ENCODE data around the gene SLC26A1. TPM values are rescaled to one million over a fixed set of nuclear protein-coding genes. Genes with fewer than 3 reads are reported as not detected.

The SLC26A1 gene
- total and polyA plus RNA-seq, 2 of the 13 experiments (the other 11 are each of a cell fraction or from before 2014, with no cell fraction given): 5.4 to 22.9 TPM

- TF ChIP-seq ZNF766 (CRISPR knock-in tag; IDR thresholded peaks at IDR 0.05; ENCODE audit: borderline replicate concordance): peak; percentile 69; the same call in 1 of the 2 replicates
- no peak for TF ChIP-seq ZNF839 (CRISPR knock-in tag; IDR thresholded peaks at IDR 0.05; ENCODE audit: borderline replicate concordance)
- peak; percentile 78 for TF ChIP-seq HNRNPLL (IDR thresholded peaks at IDR 0.05; ENCODE audit: low read depth, low read length, poor library complexity, severe bottlenecking)
- TF ChIP-seq ARID4A (CRISPR knock-in tag; IDR thresholded peaks at IDR 0.05; ENCODE audit: borderline replicate concordance): peak; percentile 49; the same call in 1 of the 2 replicates
- TF ChIP-seq HIVEP1 (CRISPR knock-in tag; IDR thresholded peaks at IDR 0.05): 0 out of 2 replicates have a peak, but pooled peaks have one; percentile 61
- TF ChIP-seq GFI1 (CRISPR knock-in tag; IDR thresholded peaks at IDR 0.05; ENCODE audit: borderline replicate concordance): peak; percentile 59; the same call in 1 of the 2 replicates
- no peak for TF ChIP-seq ZSCAN30 (CRISPR knock-in tag; IDR thresholded peaks at IDR 0.05)
- no peak for TF ChIP-seq THYN1 (CRISPR knock-in tag; IDR thresholded peaks at IDR 0.05; ENCODE audit: borderline replicate concordance, low read depth)
- no peak for TF ChIP-seq TEAD2 (CRISPR knock-in tag; IDR thresholded peaks at IDR 0.05)
- TF ChIP-seq ZNF414 (CRISPR knock-in tag; IDR thresholded peaks at IDR 0.05): no peak
- no peak for TF ChIP-seq ELF4 (CRISPR knock-in tag; IDR thresholded peaks at IDR 0.05; ENCODE audit: borderline replicate concordance)
- 0 out of 2 replicates have a peak, but pooled peaks have one; percentile 24 for TF ChIP-seq ZNF232 (CRISPR knock-in tag; IDR thresholded peaks at IDR 0.05; ENCODE audit: borderline replicate concordance)
- no peak for TF ChIP-seq ISL2 (CRISPR knock-in tag; IDR thresholded peaks at IDR 0.05)
- TF ChIP-seq ZNF225 (CRISPR knock-in tag; IDR thresholded peaks at IDR 0.05): no peak
- peak; percentile 66 for TF ChIP-seq SP4 (CRISPR knock-in tag; IDR thresholded peaks at IDR 0.05)
- TF ChIP-seq, protein P1, sequence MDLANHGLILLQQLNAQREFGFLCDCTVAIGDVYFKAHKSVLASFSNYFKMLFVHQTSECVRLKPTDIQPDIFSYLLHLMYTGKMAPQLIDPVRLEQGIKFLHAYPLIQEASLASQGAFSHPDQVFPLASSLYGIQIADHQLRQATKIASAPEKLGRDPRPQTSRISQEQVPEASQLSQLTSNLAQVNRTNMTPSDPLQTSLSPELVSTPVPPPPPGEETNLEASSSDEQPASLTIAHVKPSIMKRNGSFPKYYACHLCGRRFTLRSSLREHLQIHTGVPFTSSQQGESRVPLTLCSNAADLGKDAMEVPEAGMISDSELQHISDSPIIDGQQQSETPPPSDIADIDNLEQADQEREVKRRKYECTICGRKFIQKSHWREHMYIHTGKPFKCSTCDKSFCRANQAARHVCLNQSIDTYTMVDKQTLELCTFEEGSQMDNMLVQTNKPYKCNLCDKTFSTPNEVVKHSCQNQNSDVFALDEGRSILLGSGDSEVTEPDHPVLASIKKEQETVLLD (CRISPR knock-in tag; IDR thresholded peaks at IDR 0.05; ENCODE audit: low read depth): 0 out of 2 replicates have a peak, but pooled peaks have one; percentile 53
- TF ChIP-seq POGZ (CRISPR knock-in tag; IDR thresholded peaks at IDR 0.05): 0 out of 2 replicates have a peak, but pooled peaks have one; percentile 38
- TF ChIP-seq UBTF (CRISPR knock-in tag; IDR thresholded peaks at IDR 0.05): peak; percentile 45
- TF ChIP-seq WIZ (CRISPR knock-in tag; IDR thresholded peaks at IDR 0.05): no peak
Measured at GRCh38 chr4:986879-987623, 6.2 kb downstream of the SLC26A1 start, which contains the start of gene IDUA (continued).

Measured in HepG2 (cell line).